Heart left ventricle (tissue), 13 donors: ENCODE measurements around the gene BCL2L12.

Experiments
- POLR2A ChIP-seq, 2 donors: fragments of 450-650 bp; IDR thresholded peaks; one replicate each; pipeline ENCODE4 v1.6.1; 2017; ENCODE audit warnings: antibody characterized with exemption in 2 of 2, mild to moderate bottlenecking in 2 of 2, moderate library complexity in 2 of 2
- TF ChIP-seq, protein P1 (sequence below), 12 donors: fragments of 200-600 bp; sonication (generic) in 4 of 12; IDR thresholded peaks; one replicate each; pipeline versions ENCODE4 v1.5.0 to v1.8.0; 2018 to 2022; ENCODE audit warnings: antibody characterized with exemption in 12 of 12, mild to moderate bottlenecking in 5 of 12
- donor health status: ischemic (EF 13 %, LVEDD 7.1; RV severe dilation, severe dysfunction).
- donor health status: DM: no; HTN: yes; CAD: no.
- donor health status: DM: no; HTN: no; CAD: no.
- donor health status: ischemic (EF 25% LVEDD 6.9; RV normal size, moderate dysfunction).
- donor health status: ischemic (EF 25% LVEDD 5.7; RV mildly dilated, moderate dysfunction).
- donor health status: ischemic (EF 35%, LVEDD 5.7; RV mildly dilated, moderate dysfunction).
- donor health status: nonischemic (EF 11% LVEDD 7.7; RV severe dilation, severe dysfunction).
- donor health status: DM: yes; HTN: yes; CAD: no.
- donor health status: PGD.
- donor health status: ischemic (EF 29% LVEDD 5.4; RV normal size, mild dysfunction).
- donor health status: nonischemic (EF 23%, LVEDD 6.1; RV moderate dilation, normal function).

DNA sequence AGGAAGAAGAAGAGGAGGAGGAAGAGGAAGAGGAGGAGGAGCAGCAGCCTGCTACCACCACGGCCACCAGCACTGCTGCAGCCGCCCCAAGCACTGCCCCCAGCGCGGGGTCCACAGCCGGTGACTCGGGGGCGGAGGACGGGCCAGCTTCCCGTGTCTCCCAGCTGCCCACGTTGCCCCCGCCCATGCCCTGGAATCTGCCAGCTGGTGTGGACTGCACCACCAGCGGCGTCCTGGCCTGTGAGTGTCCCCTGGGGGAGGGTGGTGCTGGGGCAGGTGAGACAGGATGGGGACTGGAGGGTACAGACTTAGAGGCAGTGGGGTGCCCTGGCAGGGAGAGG lies 12.3 kb upstream of the BCL2L12 start:
- no peak for TF ChIP-seq POLR2A (IDR thresholded peaks at IDR 0.05)
- TF ChIP-seq, protein P1, sequence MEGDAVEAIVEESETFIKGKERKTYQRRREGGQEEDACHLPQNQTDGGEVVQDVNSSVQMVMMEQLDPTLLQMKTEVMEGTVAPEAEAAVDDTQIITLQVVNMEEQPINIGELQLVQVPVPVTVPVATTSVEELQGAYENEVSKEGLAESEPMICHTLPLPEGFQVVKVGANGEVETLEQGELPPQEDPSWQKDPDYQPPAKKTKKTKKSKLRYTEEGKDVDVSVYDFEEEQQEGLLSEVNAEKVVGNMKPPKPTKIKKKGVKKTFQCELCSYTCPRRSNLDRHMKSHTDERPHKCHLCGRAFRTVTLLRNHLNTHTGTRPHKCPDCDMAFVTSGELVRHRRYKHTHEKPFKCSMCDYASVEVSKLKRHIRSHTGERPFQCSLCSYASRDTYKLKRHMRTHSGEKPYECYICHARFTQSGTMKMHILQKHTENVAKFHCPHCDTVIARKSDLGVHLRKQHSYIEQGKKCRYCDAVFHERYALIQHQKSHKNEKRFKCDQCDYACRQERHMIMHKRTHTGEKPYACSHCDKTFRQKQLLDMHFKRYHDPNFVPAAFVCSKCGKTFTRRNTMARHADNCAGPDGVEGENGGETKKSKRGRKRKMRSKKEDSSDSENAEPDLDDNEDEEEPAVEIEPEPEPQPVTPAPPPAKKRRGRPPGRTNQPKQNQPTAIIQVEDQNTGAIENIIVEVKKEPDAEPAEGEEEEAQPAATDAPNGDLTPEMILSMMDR (IDR thresholded peaks at IDR 0.05), result no peak
